Loucy (cell line): ENCODE data around the gene SLC5A10.

Source experiments
- CTCF ChIP-seq: fragments of 200-600 bp; sonication (generic); conservative IDR thresholded peaks from 2 replicates; pipeline ENCODE4 v1.5.1; 2014; ENCODE audit warnings: mild to moderate bottlenecking, antibody characterized with exemption, low read length
- EZH2phosphoT487 ChIP-seq: fragments of 200-600 bp; IDR thresholded peaks from 2 replicates; pipeline ENCODE4 v1.6.1; 2018; ENCODE audit warnings: antibody characterized with exemption, mild to moderate bottlenecking, moderate library complexity, borderline replicate concordance

- TF ChIP-seq CTCF (no peak), EZH2phosphoT487 (no peak)
Observed at GRCh38 chr17:18981642-18982424, 29.9 kb downstream of the SLC5A10 start.
